ENCODE data around the gene MPP3. TPM values are rescaled to one million over a fixed set of nuclear protein-coding genes. Genes with fewer than 3 reads are reported as not detected.

The MPP3 gene
- total RNA-seq, 1 experiment from 2014 or later, result 19.5 TPM

GRCh38 chr17:43857141-43857540, 24.2 kb upstream of the MPP3 start (continued):
- TF ChIP-seq ZNF274 (IDR thresholded peaks at IDR 0.05; ENCODE audit: low read depth, low read length) (no peak), POLR2A (IDR thresholded peaks at IDR 0.05; ENCODE audit: borderline replicate concordance, extremely low read depth, insufficient read depth, insufficient read length) (no peak), JUND (IDR thresholded peaks at IDR 0.05) (no peak), RAD21 (IDR thresholded peaks at IDR 0.05; ENCODE audit: low read depth) (no peak), CBX3 (IDR thresholded peaks at IDR 0.05; ENCODE audit: low read depth) (no peak), YY1 (IDR thresholded peaks at IDR 0.05; ENCODE audit: extremely low read depth, insufficient replicate concordance, low read depth, low read length) (no peak), ELF1 (IDR thresholded peaks at IDR 0.05; ENCODE audit: borderline replicate concordance, low read depth) (no peak), MAX (IDR thresholded peaks at IDR 0.05) (no peak)

DNA sequence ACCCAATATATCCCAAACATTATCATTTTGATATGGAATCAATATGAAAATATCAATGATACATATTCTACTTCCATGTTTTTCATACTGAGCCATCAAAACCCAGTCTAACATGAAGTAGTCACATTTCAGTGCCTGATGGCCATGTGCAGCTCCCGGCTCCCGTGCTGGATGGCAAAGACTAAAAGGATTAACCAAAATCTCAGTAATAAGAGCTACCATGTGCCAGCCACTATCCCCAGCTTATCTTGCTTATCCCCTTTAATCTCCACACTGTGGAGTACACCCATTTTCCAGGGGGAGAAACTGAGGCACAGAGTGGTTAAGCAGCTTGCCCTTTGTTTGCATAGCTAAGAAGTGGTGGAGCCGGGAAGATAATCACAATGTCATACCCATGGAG, 23.2 kb upstream of the MPP3 start:
- Histone ChIP-seq H2AFZ (ENCODE audit: low read depth, low read length, poor library complexity, severe bottlenecking) (no peak overlapping the region), H3K9ac (ENCODE audit: low read length) (no peak overlapping the region), H3K79me2 (ENCODE audit: insufficient read depth, low read length) (no peaks in the 10 kb centered on the region), H4K20me1 (ENCODE audit: insufficient read depth) (no peaks in the 10 kb centered on the region), H3K4me2 (ENCODE audit: low read length) (no peak overlapping the region), H3K27me3 (ENCODE audit: insufficient read depth, low read length) (no peaks in the 10 kb centered on the region), H3K4me3 (replicated peaks in 1 of 2; ENCODE audit: low read depth in 1 of 2, low read length in 2 of 2) (no peak overlapping the region), H3K4me1 (ENCODE audit: control insufficient read depth in 1 of 2, insufficient read depth in 2 of 2, low read length in 2 of 2) (no peaks in the 10 kb centered on the region), H3K36me3 (ENCODE audit: control insufficient read depth in 1 of 2, insufficient read depth in 2 of 2, low read length in 2 of 2) (no peaks in the 10 kb centered on the region), H3K27ac (ENCODE audit: low read depth, low read length) (no peak overlapping the region), H3K9me3 (ENCODE audit: control insufficient read depth in 1 of 2, insufficient read depth in 1 of 2, low read depth in 1 of 2, low read length in 2 of 2) (no peaks in the 10 kb centered on the region), H3K9me2 (ENCODE audit: insufficient read depth) (no peaks in the 10 kb centered on the region)
- ChIA-PET POLR2A (no interaction called here), RAD21 (ENCODE audit: low non-redundant PET in 1 of 2, low total read pairs in 2 of 2, uncharacterized antibody in 2 of 2, unreplicated experiment in 2 of 2) (no interaction called here), CTCF (interaction anchor here (2.1 kb wide), 1 partner anchor 10 kb away, joined by 15 read pairs; the partner anchor contains the start of gene CD300LG)
- TF ChIP-seq POLR2A (IDR thresholded peaks at IDR 0.05; ENCODE audit: borderline replicate concordance, extremely low read depth, insufficient read depth, insufficient read length) (no peak), EZH2phosphoT487 (IDR thresholded peaks at IDR 0.05; ENCODE audit: borderline replicate concordance) (no peak), MAX (IDR thresholded peaks at IDR 0.05) (no peak), JUND (IDR thresholded peaks at IDR 0.05) (no peak), ATF3 (IDR thresholded peaks at IDR 0.05) (no peak), SRF (IDR thresholded peaks at IDR 0.05; ENCODE audit: low read depth) (no peak), CEBPB (IDR thresholded peaks at IDR 0.05; ENCODE audit: low read depth) (no peak), FOSL1 (IDR thresholded peaks at IDR 0.05; ENCODE audit: low read depth) (no peak), ELF1 (IDR thresholded peaks at IDR 0.05; ENCODE audit: borderline replicate concordance, low read depth) (no peak), POLR2AphosphoS5 (IDR thresholded peaks at IDR 0.05; ENCODE audit: low read depth, low read length) (no peak), ZFX (IDR thresholded peaks at IDR 0.05) (no peak), ZNF274 (IDR thresholded peaks at IDR 0.05; ENCODE audit: low read depth, low read length) (no peak), EZH2 (IDR thresholded peaks at IDR 0.05) (no peak), TCF7L2 (IDR thresholded peaks at IDR 0.05; ENCODE audit: borderline replicate concordance, extremely low read depth, insufficient read depth, insufficient read length) (no peak), YY1 (IDR thresholded peaks at IDR 0.05; ENCODE audit: extremely low read depth, insufficient replicate concordance, low read depth, low read length) (no peak), EGR1 (IDR thresholded peaks at IDR 0.05; ENCODE audit: low read depth) (no peak)
- BruUV-seq (replicated peaks), result no TSS peak
- DNase-seq (ENCODE audit: low read depth, low spot score) (no peak), ATAC-seq (no peak)
- intact Hi-C loops (cut with micrococcal nuclease), result no loop called here
